GM20000 (cell line): Measurements from ENCODE around the gene DIS3L2.
"Not testable (repeated sequence)": the region's sequence is repeated elsewhere in the genome, so short reads cannot be mapped to it uniquely, and the experiment has no call there.

Source experiments
- DNase-seq: peaks from one replicate; pipeline ENCODE4 v3.0.0; 2012; ENCODE audit warnings: low spot score
- TF ChIP-seq, protein P1 (sequence below): IDR thresholded peaks from 2 replicates; pipeline ENCODE4 v1.5.1; 2012; ENCODE audit warnings: mild to moderate bottlenecking, control low read depth; ENCODE audit errors: extremely low read depth, missing control alignments

DIS3L2 gene

DNA sequence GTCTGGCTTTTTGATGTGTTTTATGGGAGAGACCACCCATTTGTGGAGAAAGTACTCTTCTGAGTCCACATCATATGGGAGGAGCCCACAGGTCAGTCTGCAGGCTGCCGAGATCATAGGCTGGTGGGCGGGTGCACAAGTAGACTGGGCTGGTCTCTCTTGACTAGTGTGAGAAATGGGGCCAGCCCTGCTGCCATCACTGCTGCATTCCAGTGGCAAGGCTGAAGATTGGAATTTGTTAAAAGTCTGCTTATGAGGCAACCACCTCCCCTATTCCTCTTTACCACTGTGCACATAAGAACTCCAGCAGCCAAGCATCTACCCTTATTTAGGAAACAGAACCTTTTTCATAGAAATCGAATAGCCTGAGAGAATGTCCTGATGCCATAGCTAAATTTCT is 200.7 kb downstream of the DIS3L2 start:
- no peak for DNase-seq
- TF ChIP-seq, protein P1, sequence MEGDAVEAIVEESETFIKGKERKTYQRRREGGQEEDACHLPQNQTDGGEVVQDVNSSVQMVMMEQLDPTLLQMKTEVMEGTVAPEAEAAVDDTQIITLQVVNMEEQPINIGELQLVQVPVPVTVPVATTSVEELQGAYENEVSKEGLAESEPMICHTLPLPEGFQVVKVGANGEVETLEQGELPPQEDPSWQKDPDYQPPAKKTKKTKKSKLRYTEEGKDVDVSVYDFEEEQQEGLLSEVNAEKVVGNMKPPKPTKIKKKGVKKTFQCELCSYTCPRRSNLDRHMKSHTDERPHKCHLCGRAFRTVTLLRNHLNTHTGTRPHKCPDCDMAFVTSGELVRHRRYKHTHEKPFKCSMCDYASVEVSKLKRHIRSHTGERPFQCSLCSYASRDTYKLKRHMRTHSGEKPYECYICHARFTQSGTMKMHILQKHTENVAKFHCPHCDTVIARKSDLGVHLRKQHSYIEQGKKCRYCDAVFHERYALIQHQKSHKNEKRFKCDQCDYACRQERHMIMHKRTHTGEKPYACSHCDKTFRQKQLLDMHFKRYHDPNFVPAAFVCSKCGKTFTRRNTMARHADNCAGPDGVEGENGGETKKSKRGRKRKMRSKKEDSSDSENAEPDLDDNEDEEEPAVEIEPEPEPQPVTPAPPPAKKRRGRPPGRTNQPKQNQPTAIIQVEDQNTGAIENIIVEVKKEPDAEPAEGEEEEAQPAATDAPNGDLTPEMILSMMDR: no peak

DNA sequence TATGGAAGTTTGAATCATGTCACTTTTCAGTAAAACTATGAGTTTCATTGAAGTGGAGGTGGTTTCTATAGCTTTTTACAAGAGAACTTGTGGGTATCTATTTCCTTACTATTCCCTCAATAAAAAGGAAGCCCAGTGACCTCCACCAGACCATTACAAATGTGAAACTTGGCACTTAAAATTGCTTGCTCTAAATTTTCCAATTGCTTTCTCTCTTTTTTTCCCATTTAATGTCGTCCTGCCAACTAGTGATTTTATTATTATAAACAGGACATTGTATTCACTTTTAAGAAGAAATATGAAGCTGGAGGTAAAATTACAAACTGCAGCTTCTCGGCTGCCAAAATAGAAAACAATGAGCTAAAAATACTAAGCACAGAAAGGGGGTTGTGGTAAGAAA is 208.9 kb downstream of the DIS3L2 start:
- TF ChIP-seq, protein P1: no peak
- no peak for DNase-seq

DNA sequence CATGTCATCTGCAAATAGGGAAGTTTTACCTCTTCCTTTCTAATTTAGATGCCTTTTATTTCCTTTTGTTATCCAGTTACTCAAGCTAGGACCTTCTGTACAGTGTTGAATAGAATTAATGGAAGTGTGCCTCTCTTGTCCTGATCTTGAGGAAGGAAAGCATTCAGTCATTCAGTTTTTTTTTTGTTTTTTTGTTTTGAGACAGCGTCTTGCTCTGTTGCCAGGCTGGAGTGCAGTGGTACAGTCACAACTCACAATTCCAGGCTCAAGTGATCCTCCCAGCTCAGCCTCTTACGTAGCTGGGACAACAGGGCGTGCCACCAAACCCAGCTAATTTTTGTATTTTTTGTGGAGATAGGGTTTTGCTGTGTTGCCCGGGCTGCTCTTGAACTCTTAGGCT is 213.1 kb downstream of the DIS3L2 start:
- DNase-seq: no peak
- TF ChIP-seq, protein P1: no peak

DNA sequence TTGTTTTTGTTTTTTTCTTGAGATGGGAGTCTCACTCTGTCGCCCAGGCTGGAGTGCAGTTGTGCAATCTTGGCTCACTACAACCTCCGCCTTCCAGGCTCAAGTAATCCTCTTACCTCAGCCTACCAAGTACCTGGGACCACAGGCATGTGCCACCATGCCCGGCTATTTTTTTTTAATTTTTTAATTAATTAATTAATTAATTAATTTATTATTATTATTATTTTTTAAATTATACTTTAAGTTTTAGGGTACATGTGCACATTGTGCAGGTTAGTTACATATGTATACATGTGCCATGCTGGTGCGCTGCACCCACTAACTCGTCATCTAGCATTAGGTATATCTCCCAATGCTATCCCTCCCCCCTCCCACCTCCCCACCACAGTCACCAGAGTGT is 215.1 kb downstream of the DIS3L2 start:
- not testable (repeated sequence) for DNase-seq

DNA sequence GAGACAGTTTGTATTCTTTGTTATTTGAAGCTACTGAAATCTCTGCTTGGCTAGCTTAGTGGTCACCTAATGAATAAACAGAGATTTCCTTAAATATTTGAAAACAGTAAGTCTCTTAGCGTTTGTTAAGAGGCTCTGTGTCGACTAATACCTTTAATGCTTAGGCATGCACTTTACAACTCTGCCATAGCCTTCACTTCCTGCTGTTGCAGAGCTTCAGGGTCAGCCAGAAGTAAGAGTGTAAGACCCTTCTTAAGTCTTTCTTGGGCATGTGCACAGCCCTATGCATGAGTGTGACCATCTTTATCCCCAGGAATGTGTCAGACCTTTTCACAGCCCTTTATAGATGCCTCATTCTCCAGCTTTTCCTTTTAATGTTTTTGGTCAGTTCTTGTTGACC is 221.8 kb downstream of the DIS3L2 start:
- no peak for DNase-seq
- TF ChIP-seq, protein P1: no peak

DNA sequence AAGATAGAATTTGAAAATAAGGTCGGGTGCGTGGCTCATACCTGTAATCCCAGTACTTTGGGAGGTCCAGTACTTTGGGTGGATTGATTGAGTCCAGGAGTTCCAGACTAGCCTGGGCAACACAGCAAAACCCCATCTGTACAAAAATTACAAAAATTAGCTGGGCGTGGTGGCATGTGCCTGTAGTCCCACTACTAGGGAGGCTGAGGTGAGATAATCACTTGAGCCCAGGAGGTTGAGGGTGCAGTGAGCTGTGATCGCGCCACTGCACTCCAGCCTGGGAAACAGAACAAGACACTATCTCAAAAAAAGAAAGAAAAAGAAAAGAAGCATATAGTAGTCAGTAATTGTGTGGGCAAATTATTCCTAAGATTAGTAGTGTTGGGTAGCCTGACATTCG is 222.8 kb downstream of the DIS3L2 start:
- TF ChIP-seq, protein P1: no peak
- DNase-seq: no peak

DNA sequence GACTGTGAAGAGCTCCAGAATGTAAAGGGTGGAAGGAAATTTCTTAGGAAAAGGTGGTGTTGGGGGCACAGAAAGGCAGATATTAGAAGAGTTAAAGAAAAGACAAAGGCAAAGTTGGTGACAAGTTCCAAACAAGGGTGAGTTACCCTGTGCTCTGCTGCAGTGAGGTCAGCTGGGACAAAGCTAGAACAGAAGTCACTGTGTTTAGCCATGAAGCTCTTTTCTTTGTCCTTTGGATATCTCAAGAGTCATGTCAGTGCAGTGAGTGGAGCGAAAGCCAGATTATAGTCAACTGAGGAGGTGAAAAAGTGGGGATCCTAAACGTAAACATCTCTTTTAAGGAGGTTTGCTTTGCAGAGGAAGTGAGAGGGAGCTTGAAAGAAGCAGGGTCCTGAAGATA is 229.3 kb downstream of the DIS3L2 start:
- TF ChIP-seq, protein P1: no peak

DNA sequence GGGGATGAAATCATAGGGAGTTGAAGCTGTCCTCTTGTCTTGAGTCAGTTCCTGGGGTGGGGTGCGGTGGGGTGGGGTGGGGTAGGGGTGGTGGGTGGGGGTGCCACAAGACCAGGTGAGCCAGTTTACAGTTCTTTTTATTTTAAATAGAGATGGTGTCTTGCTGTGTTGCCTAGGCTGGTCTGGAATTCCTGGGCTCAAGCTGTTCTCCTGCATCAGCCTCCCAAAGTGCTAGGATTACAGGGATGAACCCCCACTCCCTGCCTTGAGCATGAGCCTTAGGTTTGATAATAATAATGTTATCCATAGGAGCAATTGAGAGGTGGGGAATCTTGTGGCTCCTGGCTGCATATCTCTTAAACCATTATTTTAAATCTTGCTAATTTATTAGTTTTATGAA is 234.0 kb downstream of the DIS3L2 start:
- no peak for DNase-seq
- TF ChIP-seq, protein P1: no peak

More for the DNA sequence above, 229.3 kb downstream of the DIS3L2 start:
- no peak for DNase-seq
